Epidermal melanocyte (primary cell): ENCODE results near the gene NTM.

Source experiments
- DNase-seq: peaks from one replicate; pipeline ENCODE4 v3.0.0; 2011; ENCODE audit warnings: low spot score; ENCODE audit not compliant: insufficient read length

The NTM gene

DNA sequence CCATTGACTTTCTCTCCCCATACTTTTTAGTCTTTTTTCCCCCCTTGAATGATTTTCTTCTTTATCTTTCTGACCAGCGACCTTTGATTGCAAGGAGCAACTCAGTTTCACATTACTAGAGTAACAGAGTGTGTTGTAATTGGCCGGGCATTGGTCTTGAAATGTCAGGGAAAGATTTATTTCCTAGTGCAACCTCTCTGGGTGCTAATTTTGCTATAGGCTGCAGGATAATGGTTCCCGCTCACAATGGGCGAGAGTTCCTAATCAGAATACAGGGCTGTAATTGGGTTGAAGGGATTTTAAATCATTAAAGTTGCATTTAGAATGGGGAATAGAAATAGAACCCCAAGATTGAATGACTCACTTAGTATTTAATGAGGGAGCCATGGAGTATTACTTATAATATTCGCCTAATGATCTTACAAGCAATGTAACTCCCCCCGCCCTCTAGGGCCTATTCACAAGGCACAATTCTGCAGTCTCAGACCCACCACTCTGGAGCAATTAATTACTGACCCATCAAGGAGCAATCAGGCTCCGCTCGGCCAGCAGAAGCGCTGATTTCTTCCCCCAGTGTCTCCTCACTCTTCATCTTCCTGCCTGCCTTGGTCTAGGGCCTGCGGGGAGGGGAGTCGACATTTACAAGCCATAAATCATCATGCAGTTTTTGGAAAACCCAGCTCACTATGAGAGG lies 725.9 kb downstream of the NTM start:
- no peak for DNase-seq

DNA sequence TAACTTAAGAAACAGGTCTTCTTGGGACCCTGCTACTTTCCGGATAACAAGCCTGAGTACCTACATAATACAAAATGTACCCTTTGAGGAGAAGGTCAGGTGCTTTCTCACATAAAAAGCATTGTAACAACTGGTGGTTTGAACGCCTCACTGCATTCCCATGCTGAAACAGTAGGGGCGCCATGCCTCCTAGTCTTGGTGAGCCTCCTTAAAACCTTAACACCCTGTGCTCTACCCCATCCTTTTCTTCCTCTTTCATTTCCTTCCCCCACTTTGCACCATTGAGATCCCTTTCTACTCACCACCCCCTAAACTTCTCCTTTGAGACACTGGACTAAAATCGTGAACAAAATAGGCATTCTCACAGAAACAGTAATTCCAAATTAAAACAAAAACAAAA lies 729.3 kb downstream of the NTM start:
- DNase-seq, result no peak

DNA sequence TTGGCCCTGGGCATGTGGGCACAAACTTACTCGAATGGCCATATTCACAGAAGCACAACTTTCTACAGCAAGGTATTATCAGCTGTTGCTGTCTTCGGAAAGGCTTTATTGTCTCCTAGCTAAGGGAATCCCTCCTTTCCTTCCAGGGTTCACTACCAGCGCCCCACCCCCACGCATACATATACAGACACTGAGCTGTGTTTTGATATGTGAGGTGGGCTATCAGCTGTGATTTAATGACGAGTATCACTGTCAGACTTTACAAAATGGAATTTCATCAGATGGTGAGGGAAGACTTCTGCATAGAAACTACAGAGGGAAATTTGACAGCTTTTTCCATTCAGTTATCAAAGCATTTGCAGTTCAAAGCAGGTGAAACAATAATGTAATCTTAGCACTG lies 730.2 kb downstream of the NTM start:
- DNase-seq, result no peak

DNA sequence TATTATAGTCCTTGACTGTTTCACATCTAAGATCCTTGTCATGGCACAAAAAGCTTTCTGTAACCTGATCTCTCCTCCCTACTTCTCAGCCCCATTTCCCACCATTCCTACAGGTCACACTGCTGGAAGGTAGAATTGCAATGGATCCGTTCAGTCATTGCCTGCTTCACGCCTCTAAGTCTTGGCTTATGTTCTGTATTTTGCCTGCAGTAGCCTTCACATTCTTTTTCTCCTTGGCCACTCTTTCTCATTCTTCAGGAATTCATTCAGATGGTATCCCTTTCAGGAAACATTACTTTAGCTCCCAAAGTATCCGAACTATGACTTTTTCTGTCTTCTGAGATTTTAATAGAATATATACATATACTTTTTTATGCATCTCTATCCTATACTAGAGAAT lies 731.5 kb downstream of the NTM start:
- no peak for DNase-seq

DNA sequence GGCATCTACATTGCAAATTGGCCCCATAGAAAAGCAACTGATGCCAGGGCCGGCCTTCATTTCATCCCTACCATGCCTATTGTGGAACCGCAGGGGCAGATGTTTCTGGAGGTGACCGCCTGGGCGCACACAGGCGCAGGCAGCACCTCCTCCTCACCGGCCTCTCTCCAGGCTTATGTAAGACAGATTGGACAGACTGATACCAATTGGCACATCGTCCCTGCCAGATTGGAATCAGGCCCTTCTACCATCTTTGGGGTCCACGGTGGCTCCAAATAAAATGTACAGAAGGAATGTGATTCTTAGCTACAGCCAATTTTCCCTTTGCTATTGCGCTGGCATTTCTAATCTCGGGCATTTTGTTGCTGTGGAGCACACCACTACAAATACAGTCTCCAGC lies 732.6 kb downstream of the NTM start:
- DNase-seq, result no peak

DNA sequence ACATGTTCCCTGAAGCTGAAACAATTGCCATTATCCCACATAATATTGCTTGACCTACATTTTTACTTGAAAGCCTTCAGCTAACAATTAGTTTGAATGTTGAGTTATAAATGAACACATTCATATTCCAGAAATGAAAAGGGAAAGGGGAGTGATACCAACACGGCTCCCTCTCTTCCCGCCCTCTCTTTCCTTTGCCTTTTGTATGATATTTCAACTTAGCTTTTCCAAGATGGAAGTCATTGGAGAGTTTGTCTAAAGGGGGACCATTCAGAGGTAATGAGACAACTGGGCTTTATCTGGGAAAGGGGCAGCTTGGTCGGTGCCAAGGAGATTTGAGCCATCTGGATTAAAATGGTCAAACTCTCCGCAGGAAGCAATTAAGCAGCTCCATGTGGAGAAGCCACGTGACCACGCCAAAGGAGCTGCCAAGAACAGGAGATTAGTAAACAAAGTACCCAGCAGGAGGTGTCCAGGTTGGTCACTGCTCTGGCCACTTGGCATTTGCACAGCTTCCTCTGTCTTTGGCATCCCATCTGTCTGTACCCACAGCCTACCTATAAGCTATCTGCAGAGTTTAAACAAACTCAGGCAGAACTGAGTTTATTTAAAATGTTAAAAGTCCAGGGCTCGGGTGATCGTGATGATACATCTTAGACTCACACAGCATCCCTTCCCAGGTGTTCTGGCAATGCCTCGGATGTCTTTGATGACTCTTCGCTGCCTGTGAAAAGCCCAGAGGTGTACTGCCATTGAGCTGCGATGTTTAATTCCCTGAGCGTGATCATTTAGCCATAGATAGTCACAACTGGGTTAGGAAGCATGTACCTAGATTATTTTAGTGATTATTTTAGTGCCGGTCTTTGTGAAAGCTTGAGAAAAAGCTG lies 735.9 kb downstream of the NTM start:
- DNase-seq, result no peak

DNA sequence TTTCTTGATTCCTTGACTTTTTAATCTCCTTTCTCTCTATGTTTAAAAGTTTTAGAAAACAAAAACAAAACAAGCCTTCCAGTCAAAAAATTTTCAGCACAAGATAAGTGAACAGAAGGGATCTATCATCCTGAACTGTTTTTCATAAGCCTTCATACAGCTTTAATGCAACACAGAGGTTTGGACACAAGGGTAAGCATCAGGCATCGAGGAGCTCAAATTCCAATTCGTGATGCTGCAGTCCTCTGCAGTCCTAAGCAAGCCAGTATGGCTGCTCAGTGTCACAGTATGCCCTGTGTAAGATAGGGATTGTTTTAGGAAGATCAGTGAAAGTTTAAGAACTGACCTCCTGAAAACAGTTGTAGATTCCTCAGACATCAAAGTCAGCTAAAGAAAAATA lies 740.9 kb downstream of the NTM start:
- no peak for DNase-seq

DNA sequence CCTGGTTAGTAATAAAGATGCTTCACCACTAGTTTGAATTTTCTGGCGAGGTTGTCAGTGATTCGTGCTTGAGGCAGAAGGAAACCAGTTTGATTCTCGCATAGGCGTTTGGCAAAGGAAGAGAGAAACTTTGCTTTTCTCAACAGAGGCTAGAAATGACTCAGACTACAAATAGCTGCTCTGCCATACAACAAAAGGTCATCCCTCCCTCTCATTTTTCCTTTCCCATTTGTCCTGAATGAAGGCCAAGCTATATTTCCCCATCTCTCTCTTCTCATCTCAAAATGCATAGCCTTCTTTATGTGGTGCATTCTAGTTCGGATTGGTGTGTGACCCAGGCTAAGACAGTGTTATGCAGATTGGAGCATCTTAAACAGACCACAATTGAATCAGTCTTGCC lies 741.4 kb downstream of the NTM start:
- no peak for DNase-seq

DNA sequence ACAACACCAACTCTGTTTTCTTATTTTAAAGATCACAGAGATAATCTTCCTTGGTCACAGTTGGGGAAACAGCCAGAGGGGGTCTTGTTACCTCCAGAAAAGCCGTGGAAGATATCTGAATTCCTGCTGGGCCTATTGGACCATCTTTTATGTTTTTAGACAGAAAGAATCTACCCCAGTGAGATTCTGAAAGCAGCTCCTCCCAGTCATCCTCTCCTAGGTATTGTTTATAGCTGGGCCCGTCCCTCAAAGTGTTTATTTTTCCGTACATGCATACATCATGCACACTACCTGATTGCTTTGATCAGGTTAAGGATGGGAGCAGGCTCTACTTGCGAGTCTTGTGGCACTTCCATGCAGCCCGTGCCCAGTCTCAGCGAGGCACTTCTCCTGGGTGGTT lies 742.4 kb downstream of the NTM start:
- DNase-seq, result no peak

DNA sequence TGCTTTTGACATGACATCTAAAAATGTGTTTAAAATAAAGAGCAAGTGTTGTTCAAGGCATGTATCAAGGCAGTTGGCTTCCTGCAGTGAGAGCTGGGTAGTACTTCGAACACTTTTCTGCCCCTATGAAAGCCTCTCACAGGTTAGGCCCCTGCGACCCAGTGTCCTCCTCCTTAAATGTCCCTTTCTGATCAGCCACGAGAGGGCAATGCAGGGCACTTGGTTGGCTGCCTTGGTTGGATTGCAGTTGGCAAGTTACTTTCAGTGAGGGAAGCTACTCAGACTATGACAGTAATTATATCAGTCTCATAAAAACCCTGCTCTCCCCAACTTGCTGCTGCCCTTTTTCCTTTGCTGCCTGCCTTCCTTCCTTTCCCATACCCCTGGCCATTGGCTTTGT lies 743.8 kb downstream of the NTM start:
- no peak for DNase-seq

DNA sequence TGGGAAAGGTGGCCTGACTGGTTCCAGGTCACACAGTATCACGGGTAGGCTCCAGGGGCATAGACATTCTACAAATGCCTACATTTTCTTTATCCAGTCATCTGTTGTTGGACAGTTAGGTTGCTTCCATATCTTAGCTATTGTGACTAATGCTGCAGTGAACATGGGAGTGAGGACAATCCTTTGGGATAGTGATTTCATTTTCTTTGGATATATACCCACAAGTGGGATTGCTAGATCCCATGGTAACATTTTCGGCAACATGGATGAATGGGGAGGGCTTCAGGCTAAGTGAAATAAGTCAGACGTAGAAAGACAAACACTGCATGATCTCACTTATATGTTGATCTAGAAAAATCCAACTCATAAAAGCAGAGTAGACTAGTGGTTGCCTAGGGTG lies 744.3 kb downstream of the NTM start:
- DNase-seq, result no peak

DNA sequence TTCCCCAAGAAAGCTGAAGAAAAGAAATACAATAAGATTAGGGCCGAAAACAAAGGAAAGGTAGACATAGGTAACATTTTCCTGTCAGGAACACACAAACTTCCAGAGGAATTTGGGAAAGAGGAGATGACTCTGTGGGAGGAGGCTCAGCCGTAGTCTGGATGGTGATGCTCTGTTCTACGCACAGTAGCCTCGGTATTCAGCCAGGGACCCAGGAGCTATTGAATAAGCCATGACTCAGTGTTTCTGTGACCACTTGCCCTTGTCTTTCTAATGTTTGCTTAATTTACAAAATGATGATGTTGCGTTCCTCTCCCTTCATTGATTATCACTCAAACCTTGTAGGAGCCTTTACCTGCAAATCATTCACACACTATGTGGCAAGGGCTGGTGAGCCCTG lies 745.0 kb downstream of the NTM start:
- DNase-seq, result no peak

DNA sequence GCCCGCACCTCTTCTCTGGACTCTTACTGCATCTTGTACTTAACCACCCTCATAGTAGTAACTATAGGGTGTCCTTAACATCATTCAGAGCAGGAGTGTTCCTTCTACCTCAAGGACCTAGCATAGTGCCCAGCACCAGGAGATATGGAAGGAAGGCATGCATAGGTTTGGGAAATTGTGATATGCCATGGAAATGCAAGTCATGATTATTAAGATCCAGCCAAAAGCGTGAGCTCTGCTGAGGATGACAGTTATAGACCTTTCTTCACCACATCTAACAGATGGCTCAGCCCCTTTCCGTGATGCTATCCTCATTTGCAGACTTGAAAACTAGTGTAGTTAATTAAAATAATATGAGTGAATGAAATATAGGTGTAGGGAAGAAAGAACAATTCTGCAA lies 746.1 kb downstream of the NTM start:
- DNase-seq, result no peak

DNA sequence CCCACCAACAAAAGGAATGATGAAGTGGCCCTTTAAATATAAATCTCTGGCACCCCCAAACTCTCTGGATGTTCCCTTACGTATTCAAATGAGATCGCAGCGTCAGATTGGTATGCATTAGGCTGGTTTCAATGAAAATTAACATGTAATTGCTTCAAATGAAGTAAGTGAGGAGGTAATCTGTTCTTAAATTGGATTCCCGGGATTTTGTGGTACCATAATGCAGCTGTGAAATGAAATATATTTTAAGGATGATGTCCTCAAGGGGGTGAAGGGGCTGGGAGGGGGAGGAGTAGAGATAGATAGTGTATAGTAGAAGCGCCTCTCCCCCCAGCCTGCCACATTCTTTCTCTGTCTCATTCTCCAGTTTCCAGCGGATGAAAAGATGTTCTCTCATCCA lies 748.2 kb downstream of the NTM start:
- no peak for DNase-seq

DNA sequence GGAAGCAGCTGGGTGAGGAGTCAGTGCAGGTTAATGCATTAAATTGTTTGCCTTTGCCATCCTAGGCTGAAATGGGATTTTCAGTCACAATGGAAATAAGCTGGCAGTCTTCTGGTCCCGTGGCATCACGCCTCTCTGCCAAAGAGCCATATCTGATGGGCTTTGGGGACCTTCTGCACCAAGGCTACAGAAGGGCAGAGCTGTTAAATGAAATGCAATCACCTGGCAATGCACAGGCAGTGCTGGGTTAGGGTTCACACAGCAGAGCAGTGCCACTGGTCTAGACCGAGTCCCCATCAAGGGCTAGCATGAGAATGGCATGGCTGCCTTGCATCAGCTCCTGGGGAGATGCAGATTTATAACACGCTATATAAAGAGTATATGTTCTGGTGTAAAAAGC lies 749.2 kb downstream of the NTM start:
- no peak for DNase-seq

DNA sequence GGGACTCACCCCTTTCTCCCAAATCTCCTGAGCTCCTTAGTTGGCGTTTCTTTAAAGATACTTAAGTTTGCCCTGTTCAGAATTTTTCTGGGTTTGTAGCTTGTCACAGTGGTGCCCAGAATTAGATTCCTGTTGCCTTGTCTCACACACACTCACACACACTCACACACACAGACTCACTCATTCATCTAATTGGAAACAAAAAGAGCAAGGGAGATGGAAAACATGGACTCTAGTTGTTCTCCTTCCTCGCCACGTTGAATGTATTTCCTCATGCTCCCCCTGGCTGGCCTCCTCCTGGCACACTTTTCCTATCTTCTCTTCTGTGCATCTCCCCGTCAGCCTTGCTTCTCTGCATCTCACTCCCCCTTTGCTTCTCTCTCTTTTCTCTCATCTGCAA lies 752.3 kb downstream of the NTM start:
- no peak for DNase-seq

DNA sequence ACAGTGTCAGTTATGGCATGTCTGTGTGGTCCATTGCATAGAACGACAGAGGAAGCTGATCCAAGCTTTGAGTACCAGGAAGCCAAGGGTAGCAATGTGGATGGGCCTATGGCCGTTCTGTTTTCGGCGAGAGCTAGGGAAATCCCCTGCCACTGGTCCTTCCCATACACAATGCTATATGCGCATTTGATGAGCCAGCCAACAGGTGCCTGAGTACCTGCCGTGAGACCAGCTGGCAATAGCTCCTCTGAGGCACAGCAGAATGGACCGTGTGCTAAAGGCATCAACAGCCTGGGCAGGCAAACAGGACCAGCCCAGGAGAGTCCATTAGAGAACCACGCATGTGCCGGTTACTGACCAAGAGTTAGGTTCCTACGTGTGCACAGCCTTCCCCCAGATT lies 753.0 kb downstream of the NTM start:
- DNase-seq, result no peak

DNA sequence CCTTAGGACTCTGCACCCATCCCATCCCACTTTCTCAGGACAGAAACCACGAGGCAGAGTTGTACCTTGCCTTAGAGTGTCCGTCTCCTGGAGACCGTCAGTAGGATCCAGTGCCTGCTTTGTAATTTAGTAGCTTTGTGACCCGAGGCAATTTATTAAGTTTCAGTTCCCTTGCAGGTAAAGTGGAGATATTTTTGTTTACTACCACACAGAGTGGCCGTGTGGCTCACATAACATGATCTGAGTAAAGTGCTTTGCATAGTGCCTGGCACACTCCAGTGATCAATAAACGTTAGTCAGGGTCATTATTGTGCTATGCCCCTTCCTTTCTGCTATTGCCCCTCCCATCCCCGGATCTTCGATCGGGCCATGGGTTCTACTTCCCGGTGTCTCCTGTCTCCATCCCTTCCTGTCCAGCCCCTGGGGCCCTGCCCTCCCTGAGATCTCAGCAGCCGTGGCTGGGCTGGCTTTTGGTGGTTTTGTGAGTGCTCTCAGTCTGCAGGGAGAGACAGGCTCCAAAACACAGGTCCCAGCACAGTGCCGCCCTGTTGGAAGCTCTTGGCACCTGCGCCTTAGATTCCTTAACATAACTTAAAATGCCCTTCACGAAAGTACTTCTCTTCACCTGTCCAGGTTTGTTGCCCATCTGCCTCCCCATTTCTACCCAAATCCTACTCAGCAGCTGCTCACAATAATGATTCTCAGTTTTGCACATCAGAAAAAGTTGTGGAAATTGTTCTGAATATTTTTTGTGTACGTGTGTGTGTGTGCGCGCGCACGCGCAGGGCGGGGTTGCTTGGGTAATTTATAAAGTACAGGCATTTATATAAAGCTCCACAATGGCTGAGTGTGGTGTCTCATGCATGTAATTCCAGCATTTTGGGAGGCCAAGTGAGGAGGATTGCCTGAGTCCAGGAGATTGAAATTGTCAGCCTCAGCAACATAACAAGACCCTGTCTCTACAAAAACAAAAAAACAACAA lies 753.7 kb downstream of the NTM start:
- DNase-seq, result no peak

DNA sequence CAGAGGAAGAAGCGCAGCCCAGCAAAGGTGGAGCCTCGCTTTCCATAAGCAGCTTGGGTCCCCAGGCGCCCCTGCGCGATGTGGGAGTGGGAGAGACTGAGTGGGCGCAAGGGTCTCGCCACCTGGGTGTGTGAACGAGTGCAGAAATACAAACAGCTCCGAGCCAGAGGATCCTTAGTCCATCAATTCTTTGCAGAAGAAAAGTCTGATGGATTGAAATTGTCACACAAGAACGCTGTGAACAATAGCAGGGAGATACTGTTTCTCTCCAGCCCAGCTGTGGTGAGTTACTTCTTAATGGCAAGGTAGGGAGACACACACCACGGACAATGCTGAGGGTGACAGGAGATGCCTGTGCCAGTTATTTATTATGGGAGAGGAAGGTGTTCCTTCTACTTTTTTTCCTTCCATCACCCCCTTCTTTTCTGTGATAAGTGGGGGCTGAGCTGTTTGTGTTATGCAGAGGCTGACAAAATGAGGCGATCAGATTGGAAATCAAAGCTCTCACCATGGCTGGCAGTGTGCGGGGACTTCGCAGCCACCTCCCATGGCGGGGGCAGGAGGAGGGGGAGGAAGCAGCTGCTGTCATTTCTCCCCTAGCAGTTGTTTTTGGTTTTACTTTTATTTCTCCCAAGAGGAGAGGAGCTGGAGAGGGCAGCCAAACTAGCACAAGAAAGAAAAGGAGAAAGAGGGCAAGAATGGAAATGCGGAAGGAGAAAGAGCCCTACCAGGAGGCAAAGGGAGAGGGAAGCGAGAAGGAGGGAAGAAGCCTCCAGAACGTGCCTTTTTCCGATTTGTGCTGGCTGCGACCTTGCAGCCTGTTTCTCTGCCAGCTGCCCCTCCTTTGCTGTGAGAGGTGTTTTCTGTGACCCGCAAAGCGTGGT lies 755.8 kb downstream of the NTM start:
- no peak for DNase-seq

DNA sequence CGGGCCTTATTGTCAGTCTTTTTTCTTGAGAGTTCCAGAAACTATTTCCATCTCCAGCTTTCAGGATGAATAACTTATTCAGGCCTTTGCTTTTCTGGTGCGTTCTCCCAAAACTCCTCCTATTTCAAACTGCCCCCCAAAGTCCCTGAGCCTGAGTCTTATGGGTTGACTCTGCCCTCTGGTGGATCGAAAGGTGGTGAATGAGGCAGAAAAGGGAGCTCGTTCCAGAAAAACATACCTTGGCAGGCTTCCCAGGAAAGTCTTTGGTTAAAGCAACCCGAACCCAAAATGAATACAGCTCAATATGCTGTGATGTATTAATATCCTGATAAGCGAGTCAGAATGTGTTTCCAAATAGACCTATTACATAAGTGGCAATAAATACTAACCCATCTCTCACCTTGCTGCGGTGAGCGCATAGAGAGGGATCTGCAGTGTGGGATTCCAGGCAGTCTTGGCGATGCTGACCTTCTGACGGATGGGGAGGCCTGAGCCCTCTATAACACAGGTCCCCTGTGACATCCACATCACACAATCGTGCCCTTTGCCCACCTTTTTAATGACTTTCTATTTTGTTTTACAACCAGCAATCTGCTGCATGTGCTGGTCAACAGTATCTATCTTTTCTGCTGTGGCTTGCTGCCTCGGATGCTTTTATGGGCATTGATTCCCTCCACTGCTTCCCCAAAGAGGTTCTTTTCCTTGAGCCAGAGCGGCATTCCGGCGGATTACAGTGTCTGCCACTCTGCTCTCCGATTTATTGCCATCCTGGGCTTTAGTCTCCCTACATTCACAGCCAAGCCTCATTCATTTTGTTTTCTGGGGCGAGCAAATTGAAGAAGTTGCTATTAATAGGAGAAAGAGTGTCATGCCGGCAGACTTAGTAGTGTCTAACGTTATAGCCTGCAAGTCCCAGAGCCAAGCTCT lies 756.8 kb downstream of the NTM start:
- peak; percentile 88 for DNase-seq
